GM21526 (cell line): ENCODE results near the gene CD72.

Experiments used
- ATAC-seq: cut with Tn5 transposase; IDR thresholded peaks from one replicate; pipeline ENCODE4 v1.9.1; 2021; ENCODE audit warnings: moderate library complexity; ENCODE audit not compliant: unreplicated experiment, low FRiP score

Gene CD72, protein sequence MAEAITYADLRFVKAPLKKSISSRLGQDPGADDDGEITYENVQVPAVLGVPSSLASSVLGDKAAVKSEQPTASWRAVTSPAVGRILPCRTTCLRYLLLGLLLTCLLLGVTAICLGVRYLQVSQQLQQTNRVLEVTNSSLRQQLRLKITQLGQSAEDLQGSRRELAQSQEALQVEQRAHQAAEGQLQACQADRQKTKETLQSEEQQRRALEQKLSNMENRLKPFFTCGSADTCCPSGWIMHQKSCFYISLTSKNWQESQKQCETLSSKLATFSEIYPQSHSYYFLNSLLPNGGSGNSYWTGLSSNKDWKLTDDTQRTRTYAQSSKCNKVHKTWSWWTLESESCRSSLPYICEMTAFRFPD

DNA sequence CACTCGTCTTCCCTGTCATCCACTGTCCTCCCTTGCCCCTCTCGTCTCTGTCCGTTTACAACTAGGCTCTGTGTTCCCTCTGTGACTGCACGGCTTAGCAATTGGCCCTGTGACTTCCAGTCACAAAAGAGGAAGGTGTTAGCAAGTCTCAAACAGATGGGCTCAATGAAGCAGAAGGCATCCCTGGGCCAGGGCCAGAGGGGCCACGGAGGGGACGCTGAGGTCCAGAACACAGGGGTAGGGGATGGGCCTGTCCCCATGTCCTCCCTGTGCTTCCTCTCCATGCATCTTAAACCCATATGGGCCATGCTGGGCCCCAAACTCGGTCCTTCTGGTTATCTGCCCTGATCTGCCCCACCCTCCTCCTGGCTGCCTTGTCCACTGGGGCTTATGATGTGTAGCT, at the start of gene CD72:
CD72 (minus strand) TSS at position 89 of the 403 bp plus-strand sequence. CDS start 110 bp downstream, outside the sequence.
- no peak for ATAC-seq

DNA sequence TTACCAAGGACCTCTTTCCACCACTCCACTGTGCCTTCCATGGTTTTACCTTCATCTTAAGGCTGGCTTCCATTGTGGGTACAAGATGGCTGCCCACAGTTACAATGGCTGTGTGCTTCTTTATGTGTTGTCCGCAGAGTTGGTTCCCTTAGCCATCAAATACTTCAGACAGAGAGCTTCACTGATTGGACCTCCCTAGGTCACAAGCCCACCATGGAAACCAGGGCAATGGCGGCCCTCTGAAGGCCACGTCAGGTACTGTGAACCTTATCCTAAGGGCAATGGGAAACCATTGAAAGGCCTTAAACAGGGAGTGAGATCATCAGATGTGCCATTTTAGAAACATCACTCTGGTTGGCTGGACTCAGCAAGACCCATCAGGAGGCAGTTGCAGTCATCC, 49.7 kb upstream of the CD72 start:
- ATAC-seq: no peak

GRCh38 chr9:35666549-35666948, 48.3 kb upstream of the CD72 start:
- ATAC-seq: no peak

- no peak for ATAC-seq
These were observed 47.8 kb upstream of the CD72 start for GRCh38 chr9:35666045-35666444.

DNA sequence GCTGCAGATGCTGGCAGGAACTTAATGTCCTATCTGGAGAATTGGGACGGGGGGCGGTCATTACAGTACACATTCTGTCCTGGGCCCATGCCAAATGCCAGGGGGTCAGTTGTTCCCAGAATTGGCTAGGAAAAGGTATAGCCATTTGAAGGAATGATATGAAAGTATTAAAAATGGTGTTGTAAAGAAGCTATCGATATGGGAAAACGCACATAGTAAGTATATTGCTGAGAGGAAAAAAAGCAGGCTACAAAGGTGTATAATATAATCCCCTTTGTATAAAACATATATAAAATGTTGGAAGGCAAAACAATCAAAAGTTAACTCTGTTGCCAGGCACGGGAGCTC, 47.2 kb upstream of the CD72 start:
- no peak for ATAC-seq

GRCh38 chr9:35664531-35665470, 46.6 kb upstream of the CD72 start, which contains the start of gene ARHGEF39:
TSS of gene ARHGEF39 (minus strand) at chr9:35665195. CDS start at chr9:35665169, 26 bp downstream.
- no peak for ATAC-seq

DNA sequence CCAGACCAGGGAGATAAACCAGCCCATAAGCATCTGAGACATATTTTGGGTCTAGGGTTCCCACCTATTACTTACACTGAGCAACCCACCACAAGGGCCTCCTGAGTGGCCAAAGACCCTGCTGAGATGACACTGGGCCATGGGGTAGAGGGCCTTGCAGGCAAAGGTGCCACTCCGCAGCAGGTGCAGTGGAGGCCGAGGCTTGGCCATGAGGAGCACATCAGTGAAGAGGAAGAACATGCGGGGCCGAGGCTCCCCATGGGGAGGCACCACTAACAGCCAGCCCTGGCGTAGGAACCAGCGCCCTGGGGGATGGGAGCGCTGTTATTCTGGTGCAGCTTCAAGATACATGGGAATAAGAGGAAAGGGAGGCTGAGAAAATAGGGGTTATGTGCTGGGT, 44.2 kb upstream of the CD72 start:
- ATAC-seq: no peak

DNA sequence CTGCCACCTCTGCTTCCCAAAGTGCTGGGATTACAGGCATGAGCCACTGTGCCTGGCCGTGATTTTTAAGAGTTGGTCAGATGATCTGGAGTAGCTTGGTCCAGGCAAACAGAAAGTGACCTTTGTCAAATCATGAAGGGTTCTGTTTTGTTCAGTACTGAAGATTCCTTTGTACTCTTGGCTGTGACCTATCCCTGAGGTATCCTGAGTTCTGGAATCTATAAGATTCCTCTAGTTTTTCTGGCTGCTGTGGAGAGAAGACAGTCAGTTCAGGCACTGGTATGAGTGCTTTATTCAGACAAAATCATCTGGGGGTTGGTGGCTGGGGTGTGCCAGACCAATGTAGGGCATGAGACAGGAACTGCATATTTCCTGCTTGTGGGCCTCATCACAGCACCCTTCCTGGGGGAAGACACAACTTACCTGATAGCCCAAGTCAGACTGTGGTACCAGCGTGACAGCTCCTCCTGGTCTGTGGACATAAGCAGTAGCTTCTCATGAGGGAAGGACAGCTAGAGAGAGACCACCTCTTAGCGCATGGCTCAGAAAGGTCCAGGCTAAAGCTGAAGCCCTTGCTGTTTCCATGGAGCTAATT, 43.6 kb upstream of the CD72 start:
- ATAC-seq: no peak

DNA sequence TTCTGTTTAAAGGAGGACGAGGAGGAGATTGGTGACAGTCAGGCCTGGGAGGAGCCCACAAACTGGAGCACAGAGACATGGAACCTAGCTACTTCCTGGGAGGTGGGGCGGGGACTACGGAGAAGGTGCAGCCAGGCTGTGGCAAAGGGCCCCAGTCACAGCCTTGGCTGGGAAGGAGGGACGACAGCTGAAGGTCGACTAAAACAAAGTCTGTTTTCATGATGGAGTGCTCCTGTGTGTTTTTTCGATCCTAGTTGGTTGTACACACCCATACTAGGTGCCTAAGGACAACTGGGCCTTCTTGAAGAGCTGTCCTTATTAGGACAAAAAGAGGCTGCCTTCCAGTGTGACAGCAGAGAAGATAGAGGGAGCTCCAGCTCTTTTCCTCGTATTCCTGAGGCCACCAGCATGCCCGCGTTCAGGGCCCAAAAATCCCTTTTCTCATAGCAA, 42.8 kb upstream of the CD72 start:
- ATAC-seq: no peak

- no peak for ATAC-seq
These were observed 41.1 kb upstream of the CD72 start for GRCh38 chr9:35659340-35659739.

- peak; percentile 3 for ATAC-seq
These were observed 40.7 kb upstream of the CD72 start for GRCh38 chr9:35658968-35659220.

DNA sequence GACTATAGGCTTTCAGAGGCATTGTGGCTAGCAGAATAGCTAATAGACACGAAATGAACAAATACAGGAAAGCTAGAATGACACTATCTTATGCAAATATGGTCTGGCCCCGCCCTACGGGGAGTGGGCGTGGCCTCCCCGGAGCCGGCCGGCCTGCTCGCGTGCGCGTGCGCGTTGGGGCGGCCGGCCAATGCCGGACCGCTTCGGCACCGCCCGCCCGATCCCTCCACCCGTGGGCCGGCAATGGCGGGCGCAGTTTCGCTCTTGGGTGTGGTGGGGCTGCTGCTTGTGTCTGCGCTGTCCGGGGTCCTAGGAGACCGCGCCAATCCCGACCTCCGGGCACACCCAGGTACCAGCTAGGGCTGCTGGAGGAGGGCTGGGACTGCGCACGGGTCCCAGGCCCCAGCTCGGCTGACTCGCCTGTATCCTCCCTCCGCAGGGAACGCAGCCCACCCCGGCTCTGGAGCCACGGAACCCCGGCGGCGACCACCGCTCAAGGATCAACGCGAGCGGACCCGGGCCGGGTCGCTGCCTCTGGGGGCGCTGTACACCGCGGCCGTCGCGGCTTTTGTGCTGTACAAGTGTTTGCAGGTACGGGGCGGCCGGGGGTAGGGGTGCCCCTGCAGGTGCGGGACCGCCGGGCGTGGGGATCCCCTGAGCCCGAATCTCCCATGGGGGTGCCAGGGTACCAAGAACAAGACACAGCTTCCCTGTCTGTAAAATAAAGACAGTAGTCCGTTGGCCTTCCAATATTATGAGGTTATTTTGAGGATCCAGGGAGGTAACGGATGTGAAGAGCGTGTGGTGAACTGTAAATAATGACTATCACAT, 40.1 kb upstream of the CD72 start, which contains the start of gene CCDC107:
CCDC107 (plus strand) TSS at position 156 of the 831 bp plus-strand sequence; CDS start at position 244, 88 bp downstream.
- ATAC-seq: peak; percentile 57

DNA sequence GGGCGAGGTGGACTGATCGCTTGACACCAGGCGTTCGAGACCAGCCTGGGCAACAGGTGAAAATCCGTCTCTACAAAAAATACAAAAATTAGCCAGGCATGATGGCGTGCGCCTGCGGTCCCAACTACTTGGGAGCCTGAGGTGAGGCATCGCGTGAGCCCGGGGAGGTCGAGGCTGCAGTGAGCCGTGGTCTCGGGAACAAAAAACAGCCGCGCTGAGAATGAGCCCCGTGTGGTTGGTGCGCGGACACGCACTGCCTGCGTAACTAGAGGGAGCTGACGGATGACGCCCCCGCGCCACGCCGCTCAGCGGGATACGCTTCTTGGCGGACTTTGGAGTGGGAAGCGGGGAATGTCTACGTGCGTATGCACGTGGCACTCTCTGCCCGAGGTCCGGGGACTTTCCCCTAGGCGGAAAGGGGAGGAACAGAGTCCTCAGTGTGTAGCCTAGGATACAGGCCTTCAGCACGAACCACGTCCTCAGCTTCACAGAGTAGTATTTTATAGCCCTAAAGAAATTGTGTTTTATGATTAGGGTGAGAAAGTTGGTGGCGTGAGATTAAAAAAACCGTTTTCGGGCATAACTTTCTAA, 39.4 kb upstream of the CD72 start, which contains the start of gene RMRP:
RMRP (minus strand) TSS at position 474 of the 591 bp plus-strand sequence.
- ATAC-seq: peak; percentile 79

DNA sequence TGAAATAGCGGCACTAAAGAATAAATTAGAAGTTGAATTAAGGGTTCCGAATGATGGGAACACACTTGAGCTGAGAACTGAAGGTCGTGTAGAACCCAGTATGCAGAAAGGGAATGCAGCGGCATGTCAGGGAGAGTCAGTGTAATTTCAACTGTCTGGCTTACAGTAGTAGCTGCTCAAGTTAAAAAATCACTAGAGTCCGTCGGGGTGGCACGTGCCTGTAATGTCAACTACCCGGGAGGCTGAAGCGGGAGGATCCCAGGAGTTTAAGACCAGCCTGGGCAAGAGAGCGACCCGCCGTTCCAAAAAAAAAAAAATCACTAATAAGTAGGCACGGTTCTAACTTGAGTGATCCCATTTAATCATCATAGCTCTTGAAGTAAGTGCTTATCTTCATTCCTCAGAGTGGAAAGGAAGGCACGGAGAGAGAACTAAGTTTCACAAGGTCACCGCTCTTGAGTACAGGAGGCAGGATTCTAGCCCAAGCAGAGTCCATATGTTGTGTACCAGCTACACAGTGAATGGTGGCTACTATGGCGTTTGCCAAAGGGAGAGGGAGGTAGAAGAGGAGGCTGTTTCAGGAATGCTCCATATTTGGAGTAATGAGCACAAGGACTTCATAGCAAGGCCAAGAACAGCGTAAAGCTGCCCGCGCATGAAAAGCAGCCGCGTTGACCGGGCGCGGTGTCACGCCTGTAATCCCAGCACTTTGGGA, 38.8 kb upstream of the CD72 start:
- ATAC-seq: no peak

DNA sequence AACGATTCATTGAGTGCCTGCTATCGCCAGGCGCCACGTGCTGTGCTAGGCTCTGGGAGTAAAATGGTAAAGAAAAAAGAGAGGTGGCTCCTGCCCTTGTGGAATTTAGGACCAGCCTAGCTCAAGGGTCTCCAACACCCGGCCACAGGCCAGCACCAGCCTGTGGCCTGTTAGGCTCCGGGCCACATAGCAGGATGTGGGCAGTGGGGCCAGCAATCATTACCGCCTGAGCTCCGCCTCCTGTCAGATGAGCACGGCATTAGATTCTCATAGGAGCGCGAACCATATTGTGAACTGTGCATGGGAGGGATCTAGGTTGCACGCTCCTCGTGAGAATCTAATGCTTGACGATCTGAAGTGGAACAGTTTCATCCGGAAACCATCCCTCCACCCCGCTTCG, 38.1 kb upstream of the CD72 start:
- ATAC-seq: no peak

GRCh38 chr9:35653611-35654010, 35.4 kb upstream of the CD72 start:
- no peak for ATAC-seq

DNA sequence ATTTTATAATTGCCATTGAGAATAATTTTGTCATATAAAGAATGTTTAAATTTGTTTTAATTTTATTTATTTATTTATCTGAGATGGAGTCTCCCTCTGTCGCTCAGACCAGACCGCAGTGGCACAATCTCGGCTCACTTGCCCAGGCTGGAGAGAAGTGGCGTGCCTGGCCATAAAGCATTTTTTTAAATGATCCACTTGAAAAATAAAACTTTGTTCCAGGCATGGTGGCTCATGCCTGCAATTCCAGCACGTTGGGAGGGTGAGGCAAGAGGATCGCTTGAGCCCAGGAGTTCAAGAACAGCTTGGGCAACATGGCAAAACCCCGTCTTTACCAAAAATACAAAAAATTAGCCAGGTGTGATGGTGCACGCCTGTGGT, 34.6 kb upstream of the CD72 start:
- ATAC-seq: no peak

DNA sequence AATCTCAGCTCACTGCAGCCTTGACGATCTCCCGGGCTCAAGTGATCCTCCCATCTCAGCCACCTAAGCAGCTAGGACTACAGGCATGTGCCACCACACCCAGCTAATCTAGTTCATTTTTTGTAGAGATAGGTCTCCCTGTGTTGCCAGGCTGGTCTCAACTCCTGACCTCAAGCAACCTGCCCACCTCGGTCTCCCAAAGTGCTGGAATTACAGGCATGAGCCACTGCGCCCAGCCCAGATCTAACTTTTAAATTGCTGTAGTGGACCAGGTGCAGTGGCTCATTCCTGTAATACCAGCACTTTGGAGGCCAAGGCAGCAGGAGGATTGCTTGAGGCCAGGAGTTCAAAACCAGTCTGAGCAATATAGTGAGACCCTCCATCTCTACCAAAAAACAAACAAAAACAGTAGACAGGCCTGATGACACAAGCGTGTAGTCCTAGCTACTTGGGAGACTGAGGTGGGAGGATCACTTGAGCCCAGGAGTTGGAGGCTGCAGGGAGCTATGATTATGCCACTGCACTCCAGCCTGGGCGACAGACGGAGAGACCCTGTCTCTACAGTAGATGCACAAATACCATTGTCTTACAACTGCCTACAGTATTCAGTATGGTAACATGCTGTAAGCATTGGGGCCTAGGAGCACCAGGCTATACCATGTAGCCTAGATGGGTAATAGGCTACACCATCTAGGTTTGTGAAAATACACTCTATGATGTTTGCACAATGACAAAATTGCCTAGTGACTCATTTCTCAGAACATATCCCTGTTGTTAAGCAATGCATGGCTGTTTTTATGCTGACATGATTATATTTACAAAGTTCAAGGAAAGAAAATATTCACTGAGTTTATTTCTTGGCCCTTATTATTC, 34.0 kb upstream of the CD72 start:
- no peak for ATAC-seq
